GM21367 (cell line): ENCODE data around the gene WIPF3.
"Not testable (repeated sequence)": the region's sequence is repeated elsewhere in the genome, so short reads cannot be mapped to it uniquely, and the experiment has no call there.

Source experiments
- ATAC-seq: cut with Tn5 transposase; IDR thresholded peaks from one replicate; pipeline ENCODE4 v1.9.1; 2021; ENCODE audit not compliant: unreplicated experiment

WIPF3 gene

GRCh38 chr7:29948587-29948986, 142.3 kb downstream of the WIPF3 start:
- ATAC-seq: no peak

- no peak for ATAC-seq
Measured at GRCh38 chr7:29950480-29950879, 144.2 kb downstream of the WIPF3 start.

- no peak for ATAC-seq
Measured at GRCh38 chr7:29951206-29951605, 144.9 kb downstream of the WIPF3 start.

- no peak for ATAC-seq
Measured at GRCh38 chr7:29953726-29954347, 147.5 kb downstream of the WIPF3 start.

GRCh38 chr7:29955075-29955792, 148.9 kb downstream of the WIPF3 start:
- no peak for ATAC-seq

GRCh38 chr7:29955799-29956486, 149.6 kb downstream of the WIPF3 start:
- peak; percentile 89 for ATAC-seq

- no peak for ATAC-seq
Measured at GRCh38 chr7:29956487-29956836, 150.2 kb downstream of the WIPF3 start.

- no peak for ATAC-seq
Measured at GRCh38 chr7:29957521-29958310, 151.4 kb downstream of the WIPF3 start.

- no peak for ATAC-seq
Measured at GRCh38 chr7:29958667-29959358, 152.5 kb downstream of the WIPF3 start.

- not testable (repeated sequence) for ATAC-seq
Measured at GRCh38 chr7:29961611-29962010, 155.3 kb downstream of the WIPF3 start.

GRCh38 chr7:29962035-29962434, 155.7 kb downstream of the WIPF3 start:
- ATAC-seq: no peak

GRCh38 chr7:29965030-29965429, 158.7 kb downstream of the WIPF3 start:
- ATAC-seq: no peak
